HG03025 (cell line): Measurements from ENCODE around the gene SPRR2E.
"Not testable (repeated sequence)": the region's sequence is repeated elsewhere in the genome, so short reads cannot be mapped to it uniquely, and the experiment has no call there.

Source experiments
- ATAC-seq: cut with Tn5 transposase; IDR thresholded peaks from one replicate; pipeline ENCODE4 v1.9.1; 2021; ENCODE audit warnings: mild to moderate bottlenecking, moderate library complexity; ENCODE audit not compliant: unreplicated experiment, low FRiP score

The SPRR2E gene

GRCh38 chr1:153094426-153094825 lies at the start of gene SPRR2E:
SPRR2E (minus strand) TSS chr1:153094526; CDS start chr1:153093751, 775 bp downstream.
- no peak for ATAC-seq

- ATAC-seq: no peak
These were observed 47.1 kb upstream of the SPRR2E start for GRCh38 chr1:153141377-153141776.

DNA sequence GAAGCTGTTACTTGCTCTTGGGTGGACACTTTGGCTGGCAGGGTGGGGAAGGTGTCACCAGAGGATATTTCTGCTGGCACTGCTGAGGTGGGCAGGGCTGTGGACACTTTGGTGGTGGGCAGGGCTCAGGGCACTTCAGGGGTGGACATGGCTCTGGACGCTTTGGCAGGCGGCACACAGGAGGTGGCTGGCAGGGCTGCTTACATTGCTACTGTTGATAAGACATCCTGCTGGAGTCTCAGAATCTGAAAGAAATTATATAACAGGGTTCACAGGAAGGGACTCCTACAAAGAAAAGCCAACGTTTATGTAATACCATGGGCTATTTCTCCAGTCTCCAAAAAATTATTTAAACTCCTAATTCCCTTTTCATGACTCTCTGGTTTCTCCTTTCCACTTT lies 46.2 kb upstream of the SPRR2E start:
- ATAC-seq: no peak

GRCh38 chr1:153133743-153134142 lies 39.4 kb upstream of the SPRR2E start:
- no peak for ATAC-seq

- ATAC-seq: no peak
These were observed 38.9 kb upstream of the SPRR2E start for GRCh38 chr1:153133267-153133666.

GRCh38 chr1:153128688-153129087 lies 34.4 kb upstream of the SPRR2E start:
- ATAC-seq: not testable (repeated sequence)

DNA sequence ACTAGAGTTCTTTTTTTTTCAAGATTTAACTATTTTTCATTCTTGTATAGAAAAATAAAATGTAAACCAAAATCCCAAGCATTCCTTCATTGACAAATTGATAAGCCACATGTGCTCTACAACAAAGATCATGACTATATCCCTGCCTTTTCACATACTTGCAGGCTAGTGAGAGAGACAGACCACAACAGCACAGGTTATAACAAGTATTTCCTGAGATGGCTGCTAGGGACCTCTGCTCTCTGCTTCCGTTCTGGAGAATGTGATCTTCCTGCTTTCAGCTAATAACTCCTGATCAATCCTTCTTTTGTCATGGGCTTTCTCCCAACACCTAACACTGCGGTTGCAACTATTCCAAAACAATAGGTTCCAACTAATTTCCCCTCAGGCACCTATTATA lies 33.0 kb upstream of the SPRR2E start:
- no peak for ATAC-seq

GRCh38 chr1:153125536-153125935 lies 31.2 kb upstream of the SPRR2E start:
- ATAC-seq: no peak

DNA sequence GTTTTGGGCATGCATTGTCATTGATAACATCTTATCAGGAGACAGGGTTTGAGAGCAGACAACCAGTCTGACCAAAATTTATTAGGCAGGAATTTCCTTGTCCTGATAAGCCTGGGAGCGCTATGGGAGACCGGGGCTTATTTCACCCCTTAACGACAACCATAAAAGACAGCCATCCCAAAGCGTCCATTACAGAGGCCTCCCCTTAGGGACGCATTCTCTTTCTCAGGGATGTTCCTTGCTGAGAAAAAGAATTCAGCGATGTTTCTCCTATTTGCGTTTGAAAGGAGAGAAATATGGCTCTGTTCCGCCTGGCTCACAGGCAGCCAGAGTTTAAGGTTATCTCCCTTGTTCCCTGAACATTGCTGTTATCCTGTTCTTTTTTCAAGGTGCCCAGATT lies 29.5 kb upstream of the SPRR2E start:
- ATAC-seq: not testable (repeated sequence)

DNA sequence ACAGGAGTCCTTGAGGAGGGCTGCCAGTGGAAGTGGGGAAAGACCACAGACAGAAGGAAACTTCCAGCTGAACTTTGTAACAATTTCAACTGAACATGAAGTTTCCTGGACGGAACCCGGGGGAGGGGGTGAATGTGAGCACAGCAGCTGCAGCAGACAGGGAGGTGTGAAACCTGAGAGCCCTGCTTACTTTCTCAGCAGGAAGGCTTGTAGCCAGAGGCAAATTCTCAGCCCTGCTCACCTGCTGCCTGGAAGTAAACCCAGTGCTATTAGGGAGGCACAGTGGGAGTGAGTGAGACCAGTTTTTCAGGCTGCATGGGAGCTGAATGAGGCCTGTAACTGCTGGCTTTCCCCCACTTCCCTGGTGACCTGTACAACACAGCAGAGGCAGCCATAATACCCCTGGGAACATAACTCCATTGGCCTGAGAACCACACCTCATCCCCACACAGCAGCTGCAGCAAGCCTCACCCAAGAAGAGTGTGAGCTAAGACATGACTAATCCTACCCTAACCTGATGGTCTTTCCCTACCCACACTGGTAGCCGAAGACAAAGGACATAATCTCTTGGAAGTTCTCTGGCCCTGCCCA lies 28.6 kb upstream of the SPRR2E start:
- no peak for ATAC-seq

DNA sequence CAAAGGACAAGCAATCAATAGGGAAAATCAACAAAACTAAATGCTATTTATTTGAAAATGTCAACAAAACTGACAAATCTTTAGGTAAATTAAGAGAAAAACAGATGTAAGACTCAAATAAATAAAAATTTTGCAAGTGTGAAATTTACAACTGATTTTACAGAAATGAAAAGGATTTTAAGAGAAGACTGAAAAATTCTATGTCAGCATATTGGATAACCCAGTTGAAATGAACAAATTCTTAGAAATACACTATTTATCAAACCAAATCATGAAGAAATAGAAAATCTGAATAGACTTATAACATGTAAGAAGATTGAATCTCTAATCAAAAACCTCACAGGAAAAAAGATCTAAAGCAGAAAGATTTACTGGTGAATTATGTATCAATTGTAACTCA lies 26.6 kb upstream of the SPRR2E start:
- no peak for ATAC-seq

- no peak for ATAC-seq
These were observed 25.2 kb upstream of the SPRR2E start for GRCh38 chr1:153119491-153119971.

DNA sequence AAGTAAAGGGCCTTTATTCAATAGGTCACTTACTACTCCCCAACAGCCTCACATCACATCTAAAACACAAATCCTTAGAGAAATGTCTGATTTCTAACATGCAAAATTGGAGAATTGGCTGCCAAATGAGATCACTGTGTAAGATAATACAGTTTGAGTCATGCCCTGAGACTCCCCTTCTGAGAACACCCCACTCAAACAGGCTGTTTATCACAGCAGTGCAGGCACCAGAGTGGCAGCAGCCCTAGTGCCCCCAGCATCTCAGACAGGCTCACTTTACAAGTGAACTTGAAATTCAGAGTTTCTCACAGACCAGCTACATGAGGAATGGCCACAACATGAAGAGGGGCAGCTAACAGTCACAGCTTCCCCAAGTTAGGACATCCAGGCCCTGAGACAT lies 20.9 kb upstream of the SPRR2E start:
- not testable (repeated sequence) for ATAC-seq

- ATAC-seq: no peak
These were observed 19.1 kb upstream of the SPRR2E start, which contains the start of gene SPRR2F for GRCh38 chr1:153113416-153113815. SPRR2F (minus strand) TSS chr1:153113516; CDS start chr1:153112733, 783 bp downstream.

DNA sequence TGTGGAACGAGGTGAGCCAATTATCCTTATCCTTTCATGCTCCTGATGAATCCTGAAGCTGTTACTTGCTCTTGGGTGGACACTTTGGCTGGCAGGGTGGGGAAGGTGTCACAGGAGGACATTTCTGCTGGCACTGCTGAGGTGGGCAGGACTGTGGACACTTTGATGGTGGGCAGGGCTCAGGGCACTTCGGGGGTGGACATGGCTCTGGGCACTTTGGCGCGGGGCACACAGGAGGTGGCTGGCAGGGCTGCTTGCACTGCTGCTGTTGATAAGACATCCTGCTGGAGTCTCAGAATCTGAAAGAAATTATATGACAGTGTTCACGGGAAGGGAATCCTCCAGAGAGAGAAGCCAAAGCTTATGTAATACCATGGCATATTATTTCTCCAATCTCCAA lies 18.1 kb upstream of the SPRR2E start:
- not testable (repeated sequence) for ATAC-seq

DNA sequence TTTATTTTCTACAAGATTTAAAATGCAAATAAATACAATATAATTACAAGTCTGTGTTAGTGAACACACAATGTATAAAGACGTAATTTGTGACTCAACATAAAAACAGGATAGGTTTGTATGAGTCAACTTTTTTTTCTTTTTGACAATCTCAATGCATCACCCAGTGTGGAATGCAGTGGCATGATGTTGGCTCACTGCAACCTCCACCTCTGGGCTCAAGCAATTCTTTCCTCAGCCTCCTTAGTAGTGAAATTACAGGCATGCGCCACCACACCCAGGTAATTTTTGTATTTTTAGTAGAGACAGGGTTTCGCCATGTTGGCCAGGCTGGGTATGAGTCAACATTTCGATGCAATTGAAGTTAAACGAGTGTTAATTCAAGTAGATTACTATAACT lies 5.9 kb upstream of the SPRR2E start:
- ATAC-seq: no peak

GRCh38 chr1:153099461-153100045 lies 5.2 kb upstream of the SPRR2E start:
- ATAC-seq: no peak

GRCh38 chr1:153095764-153096163 lies 1.4 kb upstream of the SPRR2E start:
- ATAC-seq: no peak

DNA sequence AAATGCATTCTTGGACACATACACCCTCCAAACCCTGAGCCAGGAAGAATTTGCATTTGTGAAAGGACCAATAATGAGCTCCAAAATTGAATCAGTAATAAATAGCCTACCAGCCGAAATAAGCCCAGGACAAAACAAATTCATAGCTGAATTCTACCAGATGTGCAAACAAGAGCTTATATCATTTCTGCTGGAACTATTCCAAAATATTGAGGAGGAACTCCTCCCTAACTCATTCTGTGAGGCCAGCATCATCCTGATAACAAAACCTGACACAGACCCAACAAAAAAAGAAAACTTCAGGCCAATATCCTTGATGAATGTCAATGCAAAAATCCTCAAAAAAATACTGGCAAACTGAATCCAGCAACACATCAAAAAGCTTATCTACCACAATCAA lies 6.7 kb downstream of the SPRR2E start:
- ATAC-seq: no peak

GRCh38 chr1:153081736-153082135 lies 12.6 kb downstream of the SPRR2E start:
- ATAC-seq: no peak

GRCh38 chr1:153072806-153073726 lies 21.3 kb downstream of the SPRR2E start:
- ATAC-seq: no peak
